MG63 (cell line): Measurements from ENCODE around the gene LIMS1. TPM values are rescaled to one million over a fixed set of nuclear protein-coding genes. Genes with fewer than 3 reads are reported as not detected.
"Not testable (repeated sequence)": the region's sequence is repeated elsewhere in the genome, so short reads cannot be mapped to it uniquely, and the experiment has no call there.

Experiments used
- DNase-seq: peaks from one replicate; pipeline ENCODE4 v3.0.0-alpha.2; 2020
- H3K27me3 ChIP-seq: fragments of 250-450 bp; sonication (Bioruptor Pico); 2 replicates; pipeline ENCODE4 v1.5.1; 2020; ENCODE audit warnings: mild to moderate bottlenecking, moderate library complexity
- H3K36me3 ChIP-seq: fragments of 250-450 bp; sonication (Bioruptor Pico); 2 replicates; pipeline ENCODE4 v1.5.1; 2020; ENCODE audit warnings: mild to moderate bottlenecking, moderate library complexity
- H3K4me3 ChIP-seq: fragments of 250-450 bp; sonication (Bioruptor Pico); 2 replicates; pipeline ENCODE4 v1.5.1; 2020; ENCODE audit warnings: mild to moderate bottlenecking, moderate library complexity
- H3K9me3 ChIP-seq: fragments of 250-450 bp; sonication (Bioruptor Pico); 2 replicates; pipeline ENCODE4 v1.5.1; 2020; ENCODE audit warnings: mild to moderate bottlenecking, moderate library complexity
- total RNA-seq: library from RNA; depleted of rRNA; stranded (reverse); fragments of >200 nt; shearing (Covaris generic); gene quantifications from 2 replicates; pipeline ENCODE4 v1.2.3, GENCODE V29; 2014; ENCODE audit warnings: low replicate concordance; rRNA removed

LIMS1 gene
- total RNA-seq: 42.1 and 49.2 TPM in 2 replicates

DNA sequence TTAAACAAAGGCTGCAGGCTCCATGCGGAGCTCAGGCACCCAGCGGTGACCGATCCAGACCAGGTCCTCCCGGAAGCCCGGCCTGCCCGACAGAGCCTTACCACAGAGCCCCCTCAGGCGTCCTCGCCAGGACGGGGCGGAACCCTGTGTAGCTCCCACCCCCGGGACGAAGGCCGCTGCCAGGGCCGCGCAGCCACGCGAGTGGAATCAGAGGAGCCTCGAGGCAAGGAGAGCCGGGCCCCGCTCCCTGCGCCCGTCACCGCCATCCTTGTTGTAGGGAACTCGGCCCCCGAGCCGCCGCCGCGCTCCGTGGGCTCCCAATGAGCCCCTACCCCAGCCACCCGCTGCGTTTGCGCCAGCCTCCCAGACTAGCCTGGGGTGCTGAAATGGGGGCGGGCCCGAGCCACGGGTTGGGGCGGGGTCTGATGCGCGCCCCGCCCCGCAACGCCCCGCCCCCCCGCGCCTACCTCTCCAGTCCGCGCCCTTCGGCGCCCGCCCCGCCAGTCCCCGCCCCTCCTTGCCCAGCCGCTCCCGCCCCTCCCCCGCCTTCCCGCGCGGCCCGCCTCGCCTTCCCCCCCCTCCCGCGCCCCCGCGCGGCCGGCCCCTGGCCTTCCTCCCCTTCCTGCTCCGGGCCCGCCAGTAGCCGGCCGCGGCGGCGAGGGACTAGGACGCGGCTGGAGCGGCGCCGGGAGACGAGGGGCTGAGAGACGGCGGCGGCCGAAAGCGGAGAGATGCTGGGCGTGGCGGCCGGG, at the start of gene LIMS1:
LIMS1 (plus strand) TSS at position 639 of the 752 bp plus-strand sequence; CDS start at position 732, 93 bp downstream.
- no peaks in the 10 kb centered on the region for H3K27me3 ChIP-seq
- DNase-seq: peak; percentile 92
- H3K9me3 ChIP-seq: no peaks in the 10 kb centered on the region
- H3K36me3 ChIP-seq: no peaks in the 10 kb centered on the region
- peak within 1 kb of the TSS; percentile 66 for H3K4me3 ChIP-seq

- H3K27me3 ChIP-seq: no peaks in the 10 kb centered on the region
- no peak overlapping the region for H3K4me3 ChIP-seq
- DNase-seq: no peak
- peaks cover 62% of the 10 kb centered on the region for H3K36me3 ChIP-seq
- no peaks in the 10 kb centered on the region for H3K9me3 ChIP-seq
Observed at GRCh38 chr2:108485253-108485652, 49.0 kb upstream of the LIMS1 start.

DNA sequence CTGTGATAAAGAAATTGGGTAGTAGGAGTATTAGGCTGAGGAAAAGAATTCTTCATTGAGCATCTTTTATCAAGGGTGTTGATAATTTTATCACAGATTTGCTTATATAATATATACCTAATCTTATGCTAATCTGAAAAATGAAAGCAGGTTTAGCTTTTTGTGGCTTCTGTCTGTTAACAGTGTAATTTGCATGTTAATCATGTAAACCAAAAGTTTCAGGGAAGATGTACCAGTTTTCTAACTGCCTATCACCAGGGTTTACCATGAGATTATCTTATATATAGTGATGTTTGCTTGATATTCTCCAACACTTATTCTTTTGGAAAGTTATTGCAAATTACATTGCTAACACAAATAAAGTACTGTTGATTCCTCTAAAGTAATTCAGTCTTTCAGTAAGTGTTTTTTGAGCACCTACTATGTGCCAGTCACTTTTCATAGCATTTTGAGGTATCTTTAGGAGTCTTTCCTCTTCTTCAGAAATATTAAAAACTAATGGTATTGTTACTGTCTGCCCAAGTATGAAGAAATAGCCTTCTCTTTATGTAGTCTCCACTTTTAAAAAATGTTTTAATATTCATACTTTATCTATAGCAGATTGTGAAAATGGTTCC, 43.7 kb upstream of the LIMS1 start:
- H3K4me3 ChIP-seq: no peak overlapping the region
- no peaks in the 10 kb centered on the region for H3K9me3 ChIP-seq
- no peak for DNase-seq
- no peaks in the 10 kb centered on the region for H3K27me3 ChIP-seq
- peaks cover 43% of the 10 kb centered on the region for H3K36me3 ChIP-seq

DNA sequence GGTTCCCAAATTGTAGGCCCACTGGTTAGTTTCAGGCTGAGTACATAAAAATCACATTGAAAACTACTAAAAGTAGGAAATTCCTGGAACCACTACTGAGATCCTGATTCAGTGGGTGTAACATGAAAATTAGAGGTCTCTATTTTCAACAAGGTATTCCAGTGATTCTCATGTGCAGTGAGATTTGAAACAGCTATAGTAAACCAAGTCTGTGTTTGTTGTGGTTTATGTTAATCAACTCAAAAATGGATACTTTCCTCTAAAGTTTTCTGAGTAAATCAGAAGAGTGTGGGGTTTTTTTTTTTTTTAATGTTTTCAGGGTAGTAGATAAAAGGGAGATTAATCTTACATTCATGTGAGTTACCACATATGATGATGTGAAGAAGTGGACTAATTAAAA, 42.4 kb upstream of the LIMS1 start:
- H3K4me3 ChIP-seq: no peak overlapping the region
- H3K27me3 ChIP-seq: no peaks in the 10 kb centered on the region
- H3K9me3 ChIP-seq: no peaks in the 10 kb centered on the region
- H3K36me3 ChIP-seq: peaks cover 37% of the 10 kb centered on the region
- no peak for DNase-seq

DNA sequence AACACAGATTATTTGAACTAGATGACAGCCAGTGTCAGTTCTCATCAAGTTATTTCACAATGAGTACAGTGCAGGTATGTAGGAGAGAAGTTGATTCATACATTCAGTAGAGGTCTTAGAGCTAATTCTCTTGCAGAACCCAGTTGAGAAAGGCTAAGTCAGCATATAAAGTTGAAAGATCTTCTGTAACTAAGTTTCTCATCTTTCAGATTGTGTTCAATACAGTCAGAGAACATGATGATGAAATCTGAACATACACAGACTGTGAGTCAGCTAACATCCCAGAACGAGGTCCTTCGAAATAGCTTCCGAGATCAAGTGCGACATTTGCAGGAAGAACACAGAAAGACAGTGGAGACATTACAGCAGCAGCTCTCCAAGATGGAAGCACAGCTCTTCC, 41.9 kb upstream of the LIMS1 start:
- no peak for DNase-seq
- no peaks in the 10 kb centered on the region for H3K9me3 ChIP-seq
- H3K4me3 ChIP-seq: no peak overlapping the region
- peaks cover 32% of the 10 kb centered on the region for H3K36me3 ChIP-seq
- H3K27me3 ChIP-seq: no peaks in the 10 kb centered on the region

- DNase-seq, H3K9me3 ChIP-seq, H3K27me3 ChIP-seq, H3K4me3 ChIP-seq: not testable (repeated sequence)
- peaks cover 11% of the 10 kb centered on the region for H3K36me3 ChIP-seq
Observed at GRCh38 chr2:108496167-108496566, 38.1 kb upstream of the LIMS1 start.

- DNase-seq, H3K27me3 ChIP-seq, H3K4me3 ChIP-seq, H3K9me3 ChIP-seq, H3K36me3 ChIP-seq: not testable (repeated sequence)
Observed at GRCh38 chr2:108507620-108508019, 26.6 kb upstream of the LIMS1 start.

- not testable (repeated sequence) for H3K36me3 ChIP-seq, DNase-seq, H3K9me3 ChIP-seq, H3K27me3 ChIP-seq, H3K4me3 ChIP-seq
Observed at GRCh38 chr2:108512431-108512830, 21.8 kb upstream of the LIMS1 start.

- H3K36me3 ChIP-seq, H3K4me3 ChIP-seq, DNase-seq, H3K27me3 ChIP-seq, H3K9me3 ChIP-seq: not testable (repeated sequence)
Observed at GRCh38 chr2:108514478-108514877, 19.8 kb upstream of the LIMS1 start.

DNA sequence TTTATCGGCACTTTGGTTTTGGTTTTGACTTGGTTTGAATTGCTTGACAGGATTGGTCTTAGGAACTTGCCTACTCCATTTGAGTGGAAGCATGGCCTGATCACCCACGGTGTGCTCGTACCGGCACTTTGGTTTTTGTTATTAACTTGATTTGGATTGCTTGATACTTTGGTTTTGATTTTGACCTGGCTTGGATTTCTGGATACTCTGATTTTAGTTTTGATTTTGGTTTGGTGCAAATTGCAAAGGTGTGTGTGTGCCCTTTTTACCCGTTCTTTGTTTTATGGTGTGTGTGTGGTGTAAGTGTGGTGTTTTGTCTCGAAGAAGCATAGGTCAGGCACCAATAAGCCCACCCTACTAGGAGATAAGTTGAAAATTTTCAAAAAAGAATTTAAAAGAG, 9.6 kb upstream of the LIMS1 start:
- not testable (repeated sequence) for DNase-seq

DNA sequence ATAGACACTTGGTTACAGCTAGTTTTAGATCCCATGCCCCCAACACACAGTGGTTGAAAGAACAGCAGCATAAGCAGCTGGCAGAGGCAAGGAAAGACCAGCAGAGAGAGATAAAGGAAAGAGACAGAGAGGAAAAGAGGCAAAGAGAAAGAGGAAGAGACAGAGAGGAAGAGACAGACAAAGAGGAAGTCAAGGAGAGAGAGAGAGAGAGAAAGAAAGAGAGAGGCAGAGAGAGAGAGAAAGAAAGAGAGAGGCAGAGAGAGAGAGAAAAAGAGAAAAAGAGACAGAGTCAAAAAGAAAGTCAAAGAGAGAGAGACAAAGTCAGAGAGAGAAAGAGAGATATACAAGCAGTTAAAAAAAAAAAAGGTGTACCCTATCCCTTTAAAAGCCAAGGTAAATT, 9.0 kb upstream of the LIMS1 start:
- not testable (repeated sequence) for H3K4me3 ChIP-seq, H3K27me3 ChIP-seq, H3K36me3 ChIP-seq, H3K9me3 ChIP-seq, DNase-seq

More for the DNA sequence above, 9.6 kb upstream of the LIMS1 start:
- not testable (repeated sequence) for H3K4me3 ChIP-seq, H3K27me3 ChIP-seq, H3K36me3 ChIP-seq, H3K9me3 ChIP-seq

DNA sequence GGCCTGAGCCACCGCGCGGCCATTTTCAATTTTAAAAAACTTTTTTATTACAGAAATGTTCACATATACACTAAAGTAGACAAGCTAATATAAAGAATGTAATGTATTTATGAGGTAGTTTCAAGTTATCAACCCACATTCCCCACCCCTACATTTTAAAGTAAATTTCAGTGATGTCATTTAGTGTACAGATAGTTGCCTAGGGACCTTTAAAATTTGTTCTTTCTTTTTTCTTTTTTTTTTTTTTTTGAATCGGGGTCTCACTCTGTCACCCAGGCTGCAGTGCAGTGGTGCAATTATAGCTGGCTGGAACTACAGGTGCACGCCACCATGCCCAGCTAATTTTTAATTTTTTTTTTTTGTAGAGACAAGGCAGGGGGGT, 2.6 kb upstream of the LIMS1 start:
- Histone ChIP-seq H3K4me3 (no peak overlapping the region), H3K36me3 (no peaks in the 10 kb centered on the region), H3K9me3 (no peaks in the 10 kb centered on the region), H3K27me3 (no peaks in the 10 kb centered on the region)
- no peak for DNase-seq

- DNase-seq: no peak
- Histone ChIP-seq H3K36me3 (no peaks in the 10 kb centered on the region), H3K4me3 (peak overlapping the region; percentile 66), H3K9me3 (no peaks in the 10 kb centered on the region), H3K27me3 (no peaks in the 10 kb centered on the region)
Observed at GRCh38 chr2:108534584-108535356, 500 bp downstream of the LIMS1 start.

GRCh38 chr2:108535357-108535631, 1.0 kb downstream of the LIMS1 start:
- Histone ChIP-seq H3K27me3 (no peaks in the 10 kb centered on the region), H3K36me3 (no peaks in the 10 kb centered on the region), H3K4me3 (peak overlapping the region; percentile 66), H3K9me3 (no peaks in the 10 kb centered on the region)
- no peak for DNase-seq

DNA sequence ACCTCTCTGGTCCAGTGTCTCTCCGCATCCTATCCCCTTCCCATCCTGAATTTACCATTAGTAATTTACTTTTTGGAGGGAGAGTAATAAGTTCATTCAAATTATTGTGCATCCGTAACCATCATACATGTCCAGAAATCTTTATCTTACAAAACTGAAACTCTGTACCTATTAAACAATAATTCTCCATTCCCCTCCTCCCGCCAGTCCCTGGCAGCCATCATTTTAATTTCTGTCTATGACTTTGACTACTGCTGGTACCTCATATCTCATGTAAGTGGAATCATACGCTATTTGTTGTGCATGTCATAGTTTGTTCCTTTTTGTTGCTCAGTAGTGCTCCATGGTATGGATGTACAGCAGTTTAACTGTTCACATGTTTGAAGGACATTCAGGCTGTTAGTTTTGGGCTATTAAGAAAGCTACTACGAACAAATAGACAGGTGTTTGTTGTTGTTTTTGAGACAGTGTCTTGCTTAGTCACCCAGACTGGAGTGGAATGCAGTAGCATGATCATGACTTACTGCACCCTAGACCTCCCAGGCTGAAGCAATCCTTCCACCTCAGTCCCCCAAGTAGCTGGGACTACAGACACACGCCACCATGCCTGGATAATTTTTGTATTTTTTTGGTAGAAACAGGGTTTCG, 2.0 kb downstream of the LIMS1 start:
- H3K27me3 ChIP-seq: no peaks in the 10 kb centered on the region
- no peaks in the 10 kb centered on the region for H3K9me3 ChIP-seq
- peak overlapping the region; percentile 66 for H3K4me3 ChIP-seq
- DNase-seq: no peak
- no peaks in the 10 kb centered on the region for H3K36me3 ChIP-seq

GRCh38 chr2:108536911-108537310, 2.6 kb downstream of the LIMS1 start:
- no peaks in the 10 kb centered on the region for H3K27me3 ChIP-seq
- no peak for DNase-seq
- no peak overlapping the region for H3K4me3 ChIP-seq
- no peaks in the 10 kb centered on the region for H3K36me3 ChIP-seq
- no peaks in the 10 kb centered on the region for H3K9me3 ChIP-seq

- H3K4me3 ChIP-seq: no peak overlapping the region
- H3K9me3 ChIP-seq: no peaks in the 10 kb centered on the region
- peaks cover 3% of the 10 kb centered on the region; the same call in 1 of the 2 replicates for H3K36me3 ChIP-seq
- no peak for DNase-seq
- H3K27me3 ChIP-seq: no peaks in the 10 kb centered on the region
Observed at GRCh38 chr2:108538000-108538625, 3.8 kb downstream of the LIMS1 start.
